GM19324 (cell line): ENCODE results near the gene OGFOD2.

Experiments
- ATAC-seq: cut with Tn5 transposase; IDR thresholded peaks from one replicate; pipeline ENCODE4 v1.9.1; 2021; ENCODE audit warnings: mild to moderate bottlenecking, moderate library complexity; ENCODE audit not compliant: unreplicated experiment, low FRiP score

Gene OGFOD2

GRCh38 chr12:123027726-123028445 is 52.8 kb downstream of the OGFOD2 start:
- no peak for ATAC-seq

GRCh38 chr12:123028475-123028874 is 53.4 kb downstream of the OGFOD2 start:
- no peak for ATAC-seq

GRCh38 chr12:123029550-123029949 is 54.5 kb downstream of the OGFOD2 start:
- ATAC-seq: no peak
